ENCODE measurements around the gene RRAGD.

- no peak for TF ChIP-seq ZNF362 (tag by site-specific recombination; IDR thresholded peaks at IDR 0.05)
- TF ChIP-seq ZNF133 (tag by site-specific recombination; IDR thresholded peaks at IDR 0.05): no peak
- TF ChIP-seq PRDM6 (tag by site-specific recombination; IDR thresholded peaks at IDR 0.05): no peak
- no peak for TF ChIP-seq ZNF426 (tag by site-specific recombination; IDR thresholded peaks at IDR 0.05)
- TF ChIP-seq ZNF221 (tag by site-specific recombination; IDR thresholded peaks at IDR 0.05; ENCODE audit: borderline replicate concordance): no peak
- TF ChIP-seq ZNF513 (tag by site-specific recombination; IDR thresholded peaks at IDR 0.05): no peak
- TF ChIP-seq ZNF24 (tag by site-specific recombination; IDR thresholded peaks at IDR 0.05): no peak
Observed at GRCh38 chr6:89357390-89357789, 54.7 kb downstream of the RRAGD start.
